ENCODE measurements around the gene OLFM1. TPM values are rescaled to one million over a fixed set of nuclear protein-coding genes. Genes with fewer than 3 reads are reported as not detected.

The OLFM1 gene
- total RNA-seq, 8 experiments from 2014 or later: 0.58 to 136 (median 50.1) TPM

GRCh38 chr9:135081731-135082130 lies 5.7 kb upstream of the OLFM1 start:
- no peak for ATAC-seq (replicated peaks in 6 of 8)
- H3K27ac ChIP-seq: no peak overlapping the region
- H3K4me3 ChIP-seq: no peak overlapping the region
- 73 to 100% (median 83%) methylated on average over 4 to 12 of the region's 16 CpGs; no CpG with 5 or more reads in 6 of the 10 experiments for WGBS, 10 experiments
- in situ Hi-C loops (cut with MboI; ENCODE audit: low pct_unique_long_range_greater_than_20kb in 2 of 9, low sequenced_read_pairs in 9 of 9, unreplicated experiment in 9 of 9): loop anchor here (10.0 to 25.0 kb wide), 3 partner anchors 263 to 333 kb away; no protein-coding TSS in a partner anchor
- peaks cover 25 to 40% of the 10 kb centered on the region in 2 donors for H3K4me1 ChIP-seq (replicated peaks in 1 of 2)

GRCh38 chr9:135082536-135082935 lies 4.9 kb upstream of the OLFM1 start:
- in situ Hi-C loops (cut with MboI; ENCODE audit: low pct_unique_long_range_greater_than_20kb in 2 of 9, low sequenced_read_pairs in 9 of 9, unreplicated experiment in 9 of 9): loop anchor here (10.0 to 25.0 kb wide), 3 partner anchors 262 to 332 kb away; no protein-coding TSS in a partner anchor
- 0 to 83% (median 69%) methylated on average over 1 to 7 of the region's 7 CpGs; no CpG with 5 or more reads in 6 of the 10 experiments for WGBS, 10 experiments
- Histone ChIP-seq H3K27ac (no peak overlapping the region), H3K4me3 (no peak overlapping the region), H3K4me1 (replicated peaks in 1 of 2) (peaks cover 17 to 37% of the 10 kb centered on the region in 2 donors)
- no peak for ATAC-seq (replicated peaks in 6 of 8)

- in situ Hi-C loops (cut with MboI; ENCODE audit: low pct_unique_long_range_greater_than_20kb in 2 of 9, low sequenced_read_pairs in 9 of 9, unreplicated experiment in 9 of 9): loop anchor here (10.0 to 25.0 kb wide), 3 partner anchors 261 to 331 kb away; no protein-coding TSS in a partner anchor
- Histone ChIP-seq H3K27ac (no peak overlapping the region), H3K4me1 (replicated peaks in 1 of 2) (peaks cover 9 to 30% of the 10 kb centered on the region in 2 donors), H3K4me3 (no peak overlapping the region)
- 20 to 95% (median 30%) methylated on average over 1 to 6 of the region's 13 CpGs; no CpG with 5 or more reads in 5 of the 10 experiments for WGBS, 10 experiments
- ATAC-seq (replicated peaks in 6 of 8): peak in 1 of 8 experiments; percentile 15
Observed at GRCh38 chr9:135083241-135083810, 4.1 kb upstream of the OLFM1 start.

GRCh38 chr9:135083831-135084230 lies 3.6 kb upstream of the OLFM1 start:
- H3K4me1 ChIP-seq (replicated peaks in 1 of 2): peaks cover 6 to 25% of the 10 kb centered on the region in 2 donors
- WGBS, 10 experiments: 0 to 100% (median 43%) methylated on average over 1 to 5 of the region's 8 CpGs; no CpG with 5 or more reads in 6 of the 10 experiments
- no peak overlapping the region for H3K27ac ChIP-seq
- H3K4me3 ChIP-seq: no peak overlapping the region
- peak in 2 of 8 experiments; percentile 8 to 27 for ATAC-seq (replicated peaks in 6 of 8)
- in situ Hi-C loops (cut with MboI; ENCODE audit: low pct_unique_long_range_greater_than_20kb in 2 of 9, low sequenced_read_pairs in 9 of 9, unreplicated experiment in 9 of 9): loop anchor here (10.0 to 25.0 kb wide), 3 partner anchors 261 to 331 kb away; no protein-coding TSS in a partner anchor

- peaks cover 10 to 21% of the 10 kb centered on the region in 2 donors for H3K4me1 ChIP-seq (replicated peaks in 1 of 2)
- H3K27ac ChIP-seq: no peak overlapping the region
- in situ Hi-C loops (cut with MboI; ENCODE audit: low pct_unique_long_range_greater_than_20kb in 2 of 9, low sequenced_read_pairs in 9 of 9, unreplicated experiment in 9 of 9): loop anchor here (10.0 to 25.0 kb wide), 3 partner anchors 261 to 331 kb away; no protein-coding TSS in a partner anchor
- H3K4me3 ChIP-seq: no peak overlapping the region
- 0 to 82% (median 38%) methylated on average over 1 of the region's 1 CpG; no CpG with 5 or more reads in 3 of the 10 experiments for WGBS, 10 experiments
- ATAC-seq (replicated peaks in 6 of 8): no peak
Observed at GRCh38 chr9:135084262-135084661, 3.2 kb upstream of the OLFM1 start.

GRCh38 chr9:135084881-135085760 lies 2.3 kb upstream of the OLFM1 start:
- peaks cover 16 to 21% of the 10 kb centered on the region in 2 donors for H3K4me1 ChIP-seq (replicated peaks in 1 of 2)
- 7 to 100% (median 43%) methylated on average over 3 to 12 of the region's 20 CpGs; no CpG with 5 or more reads in 3 of the 10 experiments for WGBS, 10 experiments
- H3K27ac ChIP-seq: no peak overlapping the region
- ATAC-seq (replicated peaks in 6 of 8): no peak
- H3K4me3 ChIP-seq: no peak overlapping the region
- in situ Hi-C loops (cut with MboI; ENCODE audit: low pct_unique_long_range_greater_than_20kb in 2 of 9, low sequenced_read_pairs in 9 of 9, unreplicated experiment in 9 of 9): loop anchor here (5.0 to 25.0 kb wide), 5 partner anchors 260 to 330 kb away; no protein-coding TSS in a partner anchor

GRCh38 chr9:135085830-135086546 lies 1.5 kb upstream of the OLFM1 start:
- 4 to 50% (median 11%) methylated on average over 2 to 26 of the region's 30 CpGs; no CpG with 5 or more reads in 2 of the 10 experiments for WGBS, 10 experiments
- in situ Hi-C loops (cut with MboI; ENCODE audit: low pct_unique_long_range_greater_than_20kb in 2 of 9, low sequenced_read_pairs in 9 of 9, unreplicated experiment in 9 of 9): loop anchor here (5.0 to 25.0 kb wide), 5 partner anchors 259 to 329 kb away; no protein-coding TSS in a partner anchor

GRCh38 chr9:135086597-135087488 lies 625 bp upstream of the OLFM1 start:
- H3K4me1 ChIP-seq (replicated peaks in 1 of 2): peaks cover 16 to 21% of the 10 kb centered on the region in 2 donors
- in situ Hi-C loops (cut with MboI; ENCODE audit: low pct_unique_long_range_greater_than_20kb in 2 of 9, low sequenced_read_pairs in 9 of 9, unreplicated experiment in 9 of 9): loop anchor here (5.0 to 25.0 kb wide), 5 partner anchors 258 to 328 kb away; no protein-coding TSS in a partner anchor
- ATAC-seq (replicated peaks in 6 of 8): peak in 4 of 8 experiments; percentile 0 to 5 (median 2)
- H3K27ac ChIP-seq: no peak overlapping the region
- peak overlapping the region; percentile 39 to 81 (median 50) for H3K4me3 ChIP-seq
- WGBS, 10 experiments: 15 to 40% (median 27%) methylated on average over 1 to 7 of the region's 61 CpGs; no CpG with 5 or more reads in 5 of the 10 experiments

More at GRCh38 chr9:135085830-135086546, 1.5 kb upstream of the OLFM1 start:
- H3K4me3 ChIP-seq: peak overlapping the region in 2 of 5 donors; percentile 4 to 6
- H3K27ac ChIP-seq: no peak overlapping the region
- peak; percentile 45 to 71 (median 58) for ATAC-seq (replicated peaks in 6 of 8)
- H3K4me1 ChIP-seq (replicated peaks in 1 of 2): peaks cover 16 to 21% of the 10 kb centered on the region in 2 donors

GRCh38 chr9:135087899-135088347 lies 455 bp downstream of the OLFM1 start:
- ATAC-seq (replicated peaks in 6 of 8): peak in 6 of 8 experiments; percentile 3 to 38 (median 18)
- in situ Hi-C loops (cut with MboI; ENCODE audit: low pct_unique_long_range_greater_than_20kb in 2 of 9, low sequenced_read_pairs in 9 of 9, unreplicated experiment in 9 of 9): loop anchor here (5.0 to 25.0 kb wide), 5 partner anchors 257 to 327 kb away; no protein-coding TSS in a partner anchor
- peak overlapping the region; percentile 39 to 81 (median 50) for H3K4me3 ChIP-seq
- H3K4me1 ChIP-seq (replicated peaks in 1 of 2): peaks cover 16 to 21% of the 10 kb centered on the region in 2 donors
- no peak overlapping the region for H3K27ac ChIP-seq
- 0% methylated on average over 4 of the region's 57 CpGs; no CpG with 5 or more reads in 9 of the 10 experiments for WGBS, 10 experiments

- peak overlapping the region; percentile 39 to 81 (median 50) for H3K4me3 ChIP-seq
- 0% methylated on average over 4 of the region's 45 CpGs; no CpG with 5 or more reads in 9 of the 10 experiments for WGBS, 10 experiments
- no peak overlapping the region for H3K27ac ChIP-seq
- ATAC-seq (replicated peaks in 6 of 8): peak in 5 of 8 experiments; percentile 5 to 31 (median 23)
- peaks cover 16 to 21% of the 10 kb centered on the region in 2 donors for H3K4me1 ChIP-seq (replicated peaks in 1 of 2)
- in situ Hi-C loops (cut with MboI; ENCODE audit: low pct_unique_long_range_greater_than_20kb in 2 of 9, low sequenced_read_pairs in 9 of 9, unreplicated experiment in 9 of 9): loop anchor here (5.0 to 25.0 kb wide), 5 partner anchors 256 to 326 kb away; no protein-coding TSS in a partner anchor
Observed at GRCh38 chr9:135088348-135088978, 995 bp downstream of the OLFM1 start.

All from motor neuron (in vitro differentiated cells).